Measurements from ENCODE around the gene JPH3. TPM values are rescaled to one million over a fixed set of nuclear protein-coding genes. Genes with fewer than 3 reads are reported as not detected.
A peak's percentile ranks its signal among the peaks of the same experiment; 100 is the strongest.

The JPH3 gene
- total and polyA plus RNA-seq, 2 experiments from 2014 or later, result 8.0 to 39.3 TPM

GRCh38 chr16:87652386-87652785, 50.1 kb downstream of the JPH3 start:
- H3K36me3 ChIP-seq, result no peaks in the 10 kb centered on the region
- H3K27me3 ChIP-seq, result no peaks in the 10 kb centered on the region
- no peak for TF ChIP-seq CTCF (IDR thresholded peaks at IDR 0.05; ENCODE audit: low read depth, low read length)
- H3K4me1 ChIP-seq (ENCODE audit: low read depth), result no peaks in the 10 kb centered on the region
- DNase-seq (ENCODE audit: low read depth in 1 of 2, low spot score in 1 of 2), result no peak
- no peak overlapping the region for H3K27ac ChIP-seq
- H3K9me3 ChIP-seq (ENCODE audit: low read depth), result no peaks in the 10 kb centered on the region
- no peak overlapping the region for H3K4me3 ChIP-seq

GRCh38 chr16:87652799-87653198, 50.5 kb downstream of the JPH3 start:
- H3K27me3 ChIP-seq, result no peaks in the 10 kb centered on the region
- H3K9me3 ChIP-seq (ENCODE audit: low read depth), result no peaks in the 10 kb centered on the region
- no peaks in the 10 kb centered on the region for H3K4me1 ChIP-seq (ENCODE audit: low read depth)
- no peak for TF ChIP-seq CTCF (IDR thresholded peaks at IDR 0.05; ENCODE audit: low read depth, low read length)
- no peaks in the 10 kb centered on the region for H3K36me3 ChIP-seq
- no peak overlapping the region for H3K27ac ChIP-seq
- H3K4me3 ChIP-seq, result no peak overlapping the region
- DNase-seq (ENCODE audit: low read depth in 1 of 2, low spot score in 1 of 2), result no peak

- Histone ChIP-seq H3K27ac (no peak overlapping the region), H3K4me1 (ENCODE audit: low read depth) (no peaks in the 10 kb centered on the region), H3K36me3 (no peaks in the 10 kb centered on the region), H3K27me3 (no peaks in the 10 kb centered on the region), H3K9me3 (ENCODE audit: low read depth) (no peaks in the 10 kb centered on the region), H3K4me3 (no peak overlapping the region)
- peak; percentile 48 for TF ChIP-seq CTCF (IDR thresholded peaks at IDR 0.05; ENCODE audit: low read depth, low read length)
- peak in 1 of 2 donors; percentile 39 for DNase-seq (ENCODE audit: low read depth in 1 of 2, low spot score in 1 of 2)
Measured at GRCh38 chr16:87653234-87653633, 50.9 kb downstream of the JPH3 start.

- Histone ChIP-seq H3K4me3 (no peak overlapping the region), H3K27me3 (no peaks in the 10 kb centered on the region), H3K4me1 (ENCODE audit: low read depth) (no peaks in the 10 kb centered on the region), H3K9me3 (ENCODE audit: low read depth) (no peaks in the 10 kb centered on the region), H3K36me3 (no peaks in the 10 kb centered on the region), H3K27ac (no peak overlapping the region)
- no peak for TF ChIP-seq CTCF (IDR thresholded peaks at IDR 0.05; ENCODE audit: low read depth, low read length)
- DNase-seq (ENCODE audit: low read depth in 1 of 2, low spot score in 1 of 2), result no peak
Measured at GRCh38 chr16:87654826-87655225, 52.5 kb downstream of the JPH3 start.

GRCh38 chr16:87656328-87656727, 54.0 kb downstream of the JPH3 start:
- no peak for DNase-seq (ENCODE audit: low read depth in 1 of 2, low spot score in 1 of 2)
- no peaks in the 10 kb centered on the region for H3K36me3 ChIP-seq
- no peaks in the 10 kb centered on the region for H3K4me1 ChIP-seq (ENCODE audit: low read depth)
- no peak overlapping the region for H3K27ac ChIP-seq
- H3K9me3 ChIP-seq (ENCODE audit: low read depth), result no peaks in the 10 kb centered on the region
- TF ChIP-seq CTCF (IDR thresholded peaks at IDR 0.05; ENCODE audit: low read depth, low read length), result no peak
- H3K27me3 ChIP-seq, result no peaks in the 10 kb centered on the region
- H3K4me3 ChIP-seq, result no peak overlapping the region
